ENCODE data around the gene ABHD2. TPM values are rescaled to one million over a fixed set of nuclear protein-coding genes. Genes with fewer than 3 reads are reported as not detected.

ABHD2 gene
- total and polyA plus RNA-seq, 2 experiments from 2014 or later = 5.2 to 15.2 TPM

DNA sequence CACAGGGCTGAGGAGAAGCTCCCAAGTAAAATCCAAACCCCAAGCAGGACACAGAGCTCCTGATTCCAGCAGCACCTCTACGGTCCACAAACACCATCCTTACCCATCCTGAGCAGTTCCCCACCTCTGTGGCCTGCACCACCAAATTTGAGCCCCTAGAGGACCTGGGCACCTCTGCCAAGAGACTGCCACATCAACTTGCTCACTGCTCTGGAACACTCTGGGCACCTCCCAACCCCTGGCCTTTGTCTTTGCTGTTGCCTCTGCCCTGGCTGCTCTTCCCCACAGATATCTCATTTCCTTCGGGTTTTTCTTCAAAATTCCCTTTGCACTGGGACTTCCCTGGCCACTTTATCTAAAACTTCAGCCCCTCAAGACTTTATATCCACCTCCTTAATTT is 127.4 kb downstream of the ABHD2 start (continued):
- TF ChIP-seq EZH2 (IDR thresholded peaks at IDR 0.05; ENCODE audit: low read depth, unreplicated experiment) = no peak

DNA sequence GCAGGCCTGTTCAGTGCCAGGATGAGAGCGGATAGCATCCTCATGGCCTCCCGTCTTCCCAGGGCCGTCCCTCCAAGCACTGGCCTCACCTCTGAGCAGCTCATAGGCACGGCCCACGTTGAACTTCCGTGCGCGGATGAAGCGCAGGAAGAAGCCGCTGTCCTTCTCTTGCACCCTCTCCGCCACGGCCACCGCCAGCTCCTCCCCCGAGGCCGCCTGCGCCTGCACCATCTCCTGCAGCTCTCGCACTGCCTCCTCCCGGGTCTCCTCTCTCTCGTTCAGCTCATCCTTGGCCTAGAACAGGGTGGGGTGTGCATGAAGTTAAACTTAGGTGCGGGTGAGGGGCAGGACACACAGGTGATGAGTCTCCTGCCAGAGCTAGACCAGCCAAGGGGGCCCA is 128.8 kb downstream of the ABHD2 start:
- no peak for ATAC-seq
- H3K27me3 Mint-ChIP-seq (ENCODE audit: insufficient read depth, low read depth, poor library complexity) = peaks cover 18% of the 10 kb centered on the region

DNA sequence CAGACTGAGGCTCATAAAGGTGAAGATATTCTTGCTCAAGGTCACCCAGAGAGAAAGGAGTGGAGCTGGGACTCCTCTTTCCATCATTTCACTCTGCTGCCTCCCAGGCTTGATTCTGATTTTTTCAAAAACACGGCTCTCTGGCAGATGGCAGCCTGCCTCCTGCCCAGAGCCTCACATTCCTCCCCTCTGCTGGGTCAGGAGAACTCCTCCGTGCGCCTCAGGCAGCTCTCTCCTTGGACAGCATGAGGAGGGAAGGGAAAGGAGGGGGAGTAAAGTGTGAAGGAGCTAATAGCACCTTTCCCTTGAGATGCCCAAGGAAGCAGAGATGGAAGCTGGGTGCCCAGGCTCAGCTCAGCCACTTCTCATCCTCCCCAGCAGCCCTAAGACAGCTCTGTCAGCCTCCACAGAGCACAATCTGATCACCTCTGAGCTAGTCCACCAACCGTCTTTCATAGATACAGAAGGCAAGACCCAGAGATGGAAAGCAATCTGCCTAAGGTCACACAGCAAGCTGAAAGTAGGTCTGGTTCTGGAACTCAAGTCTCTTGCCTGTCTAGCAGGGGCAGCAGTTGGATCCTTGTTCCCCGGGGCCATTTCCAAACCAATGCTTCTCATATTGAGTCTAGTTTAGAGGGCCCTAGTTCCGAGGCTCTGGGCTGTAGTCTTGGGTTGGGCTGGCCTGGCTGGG is 129.6 kb downstream of the ABHD2 start:
- Mint-ChIP-seq H3K4me3 (no peak overlapping the region), H3K4me1 (no peaks in the 10 kb centered on the region; the same call in 2 of the 3 replicates), H3K27me3 (ENCODE audit: insufficient read depth, low read depth, poor library complexity) (peaks cover 18% of the 10 kb centered on the region), H3K9me3 (no peaks in the 10 kb centered on the region), H3K36me3 (ENCODE audit: low read depth) (no peaks in the 10 kb centered on the region), H3K27ac (no peak overlapping the region)
- Histone ChIP-seq H3K27me3 (ENCODE audit: insufficient read depth) (no peaks in the 10 kb centered on the region), H3K27ac (ENCODE audit: low read depth) (no peak overlapping the region), H3F3A (replicated peaks; ENCODE audit: low read depth) (no peaks in the 10 kb centered on the region), H3K4me3 (no peak overlapping the region), H2AFZ (no peak overlapping the region), H3K79me2 (replicated peaks; ENCODE audit: insufficient read depth) (no peaks in the 10 kb centered on the region), H3K4me1 (ENCODE audit: insufficient read depth) (no peaks in the 10 kb centered on the region), H3K4me2 (no peak overlapping the region), H3K9me2 (ENCODE audit: insufficient read depth) (no peaks in the 10 kb centered on the region), H4K20me1 (replicated peaks; ENCODE audit: insufficient read depth) (no peaks in the 10 kb centered on the region), H3K36me3 (ENCODE audit: insufficient read depth) (no peaks in the 10 kb centered on the region)
- ATAC-seq = no peak
- no peak for DNase-seq (ENCODE audit: low spot score)
- TF ChIP-seq POLR2AphosphoS5 (IDR thresholded peaks at IDR 0.05; ENCODE audit: low read depth) = no peak
- TF ChIP-seq, protein P1, sequence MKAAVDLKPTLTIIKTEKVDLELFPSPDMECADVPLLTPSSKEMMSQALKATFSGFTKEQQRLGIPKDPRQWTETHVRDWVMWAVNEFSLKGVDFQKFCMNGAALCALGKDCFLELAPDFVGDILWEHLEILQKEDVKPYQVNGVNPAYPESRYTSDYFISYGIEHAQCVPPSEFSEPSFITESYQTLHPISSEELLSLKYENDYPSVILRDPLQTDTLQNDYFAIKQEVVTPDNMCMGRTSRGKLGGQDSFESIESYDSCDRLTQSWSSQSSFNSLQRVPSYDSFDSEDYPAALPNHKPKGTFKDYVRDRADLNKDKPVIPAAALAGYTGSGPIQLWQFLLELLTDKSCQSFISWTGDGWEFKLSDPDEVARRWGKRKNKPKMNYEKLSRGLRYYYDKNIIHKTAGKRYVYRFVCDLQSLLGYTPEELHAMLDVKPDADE (IDR thresholded peaks at IDR 0.05) = no peak
- no peak for TF ChIP-seq ZNF114 (CRISPR knock-in tag; IDR thresholded peaks at IDR 0.05)
- no peak for TF ChIP-seq CREB1 (CRISPR knock-in tag; IDR thresholded peaks at IDR 0.05; ENCODE audit: low read depth)
- TF ChIP-seq, protein P2, sequence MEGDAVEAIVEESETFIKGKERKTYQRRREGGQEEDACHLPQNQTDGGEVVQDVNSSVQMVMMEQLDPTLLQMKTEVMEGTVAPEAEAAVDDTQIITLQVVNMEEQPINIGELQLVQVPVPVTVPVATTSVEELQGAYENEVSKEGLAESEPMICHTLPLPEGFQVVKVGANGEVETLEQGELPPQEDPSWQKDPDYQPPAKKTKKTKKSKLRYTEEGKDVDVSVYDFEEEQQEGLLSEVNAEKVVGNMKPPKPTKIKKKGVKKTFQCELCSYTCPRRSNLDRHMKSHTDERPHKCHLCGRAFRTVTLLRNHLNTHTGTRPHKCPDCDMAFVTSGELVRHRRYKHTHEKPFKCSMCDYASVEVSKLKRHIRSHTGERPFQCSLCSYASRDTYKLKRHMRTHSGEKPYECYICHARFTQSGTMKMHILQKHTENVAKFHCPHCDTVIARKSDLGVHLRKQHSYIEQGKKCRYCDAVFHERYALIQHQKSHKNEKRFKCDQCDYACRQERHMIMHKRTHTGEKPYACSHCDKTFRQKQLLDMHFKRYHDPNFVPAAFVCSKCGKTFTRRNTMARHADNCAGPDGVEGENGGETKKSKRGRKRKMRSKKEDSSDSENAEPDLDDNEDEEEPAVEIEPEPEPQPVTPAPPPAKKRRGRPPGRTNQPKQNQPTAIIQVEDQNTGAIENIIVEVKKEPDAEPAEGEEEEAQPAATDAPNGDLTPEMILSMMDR (conservative IDR thresholded peaks at IDR 0.05; ENCODE audit: low read depth in 2 of 2) = no peak
- no peak for TF ChIP-seq EZH2phosphoT487 (IDR thresholded peaks at IDR 0.05; ENCODE audit: unreplicated experiment)
- TF ChIP-seq STAT1 (IDR thresholded peaks at IDR 0.05; ENCODE audit: unreplicated experiment) = no peak
- no peak for TF ChIP-seq ZNF331 (CRISPR knock-in tag; IDR thresholded peaks at IDR 0.05; ENCODE audit: low read depth)

More for the DNA sequence above, 128.8 kb downstream of the ABHD2 start:
- H3K36me3 Mint-ChIP-seq (ENCODE audit: low read depth) = no peaks in the 10 kb centered on the region
- H3K27ac Mint-ChIP-seq = no peak overlapping the region
- H3K4me1 ChIP-seq (ENCODE audit: insufficient read depth) = no peaks in the 10 kb centered on the region
- H2AFZ ChIP-seq = no peak overlapping the region
- no peak overlapping the region for H3K27ac ChIP-seq (ENCODE audit: low read depth)
- no peaks in the 10 kb centered on the region for H3K9me3 Mint-ChIP-seq
- DNase-seq (ENCODE audit: low spot score) = no peak
- TF ChIP-seq ZNF331 (CRISPR knock-in tag; IDR thresholded peaks at IDR 0.05; ENCODE audit: low read depth) (no peak), STAT1 (IDR thresholded peaks at IDR 0.05; ENCODE audit: unreplicated experiment) (no peak), ZNF114 (CRISPR knock-in tag; IDR thresholded peaks at IDR 0.05) (no peak), NANOG (IDR thresholded peaks at IDR 0.05; ENCODE audit: borderline replicate concordance) (no peak), EZH2 (IDR thresholded peaks at IDR 0.05; ENCODE audit: low read depth, unreplicated experiment) (no peak)
- TF ChIP-seq, protein P2 (conservative IDR thresholded peaks at IDR 0.05; ENCODE audit: low read depth in 2 of 2) = no peak
- H3K4me2 ChIP-seq = no peak overlapping the region
- H3K27me3 ChIP-seq (ENCODE audit: insufficient read depth) = no peaks in the 10 kb centered on the region
- no peaks in the 10 kb centered on the region for H3K9me2 ChIP-seq (ENCODE audit: insufficient read depth)
- no peaks in the 10 kb centered on the region; the same call in 2 of the 3 replicates for H3K4me1 Mint-ChIP-seq
- no peak overlapping the region for H3K4me3 ChIP-seq
- no peaks in the 10 kb centered on the region for H3K36me3 ChIP-seq (ENCODE audit: insufficient read depth)
- H3K79me2 ChIP-seq (replicated peaks; ENCODE audit: insufficient read depth) = no peaks in the 10 kb centered on the region
- H3F3A ChIP-seq (replicated peaks; ENCODE audit: low read depth) = no peaks in the 10 kb centered on the region
- H4K20me1 ChIP-seq (replicated peaks; ENCODE audit: insufficient read depth) = no peaks in the 10 kb centered on the region
- no peak overlapping the region for H3K4me3 Mint-ChIP-seq

All from GM23338 (cell line).